HEK293 (cell line): ENCODE data around the gene SLC5A10.

Experiments used
- CTCF ChIA-PET: fragments of 350-600 bp; formaldehyde crosslinking; extraction: SDS; loops from one replicate; lab custom pipeline; 2021; ENCODE audit warnings: antibody characterized with exemption; lab: Yijun Ruan, JAX
- POLR2A ChIA-PET: fragments of 300-600 bp; formaldehyde crosslinking; extraction: SDS; loops from one replicate; lab custom pipeline; 2020; ENCODE audit warnings: antibody characterized with exemption, inconsistent platforms; lab: Yijun Ruan, JAX
- H3K27ac ChIP-seq: fragments of 200-500 bp; sonication (Bioruptor generic); 2 replicates; pipeline ENCODE4 v1.5.1; 2014; ENCODE audit warnings: low read depth, low read length, control low read depth, inconsistent platforms; ENCODE audit errors: extremely low read depth
- H3K36me3 ChIP-seq, 2 experiments: fragments of 200-500 bp in 1 of 2; sonication (Bioruptor generic) in 1 of 2; 1 replicate in 1 of 2; 2 replicates in 1 of 2; pipeline ENCODE4 v1.5.1; 2014 to 2017; ENCODE audit warnings: inconsistent platforms in 2 of 2, low read length in 2 of 2; ENCODE audit not compliant: control insufficient read depth in 2 of 2, insufficient read depth in 1 of 2
- H3K4me1 ChIP-seq: fragments of 200-500 bp; sonication (Bioruptor generic); 2 replicates; pipeline ENCODE4 v1.5.1; 2014; ENCODE audit warnings: mild to moderate bottlenecking, low read length, inconsistent platforms; ENCODE audit not compliant: control insufficient read depth, insufficient read depth
- H3K4me3 ChIP-seq: 2 replicates; pipeline ENCODE4 v1.5.1; 2011; ENCODE audit warnings: low read depth, mild to moderate bottlenecking, control low read depth, low read length, moderate library complexity
- H3K9me3 ChIP-seq: fragments of 200-500 bp; sonication (Bioruptor generic); 2 replicates; pipeline ENCODE4 v1.5.1; 2014; ENCODE audit warnings: low read depth, low read length, inconsistent platforms; ENCODE audit not compliant: control insufficient read depth, insufficient read depth
- AEBP2 ChIP-seq: fragments of 450-650 bp; formaldehyde crosslinking; IDR thresholded peaks from 2 replicates; pipeline ENCODE4 v1.5.1; 2016; ENCODE audit warnings: missing biosample characterization, missing genetic modification characterization, borderline replicate concordance
- GLIS2 ChIP-seq: fragments of 450-650 bp; formaldehyde crosslinking; IDR thresholded peaks from 2 replicates; pipeline ENCODE4 v1.5.1; 2016; ENCODE audit warnings: missing biosample characterization, missing genetic modification characterization
- KLF10 ChIP-seq: fragments of 450-650 bp; IDR thresholded peaks from 2 replicates; pipeline ENCODE4 v1.5.1; 2018; ENCODE audit warnings: missing biosample characterization, mild to moderate bottlenecking, missing genetic modification characterization
- KLF17 ChIP-seq: fragments of 450-650 bp; formaldehyde crosslinking; IDR thresholded peaks from 2 replicates; pipeline ENCODE4 v1.5.1; 2016; ENCODE audit warnings: missing biosample characterization, missing genetic modification characterization
- RBAK ChIP-seq: fragments of 450-650 bp; formaldehyde crosslinking; IDR thresholded peaks from 2 replicates; pipeline ENCODE4 v1.5.1; 2016; ENCODE audit warnings: missing biosample characterization, missing genetic modification characterization
- SP7 ChIP-seq: fragments of 450-650 bp; formaldehyde crosslinking; IDR thresholded peaks from 2 replicates; pipeline ENCODE4 v1.5.1; 2016; ENCODE audit warnings: missing biosample characterization, missing genetic modification characterization
- ZBTB17 ChIP-seq: fragments of 450-650 bp; formaldehyde crosslinking; IDR thresholded peaks from 2 replicates; pipeline ENCODE4 v1.5.1; 2016; ENCODE audit warnings: missing biosample characterization, missing genetic modification characterization
- ZBTB44 ChIP-seq: fragments of 450-650 bp; IDR thresholded peaks from 2 replicates; pipeline ENCODE4 v1.5.1; 2018; ENCODE audit warnings: missing biosample characterization, mild to moderate bottlenecking, missing genetic modification characterization
- ZBTB49 ChIP-seq: fragments of 450-650 bp; formaldehyde crosslinking; IDR thresholded peaks from 2 replicates; pipeline ENCODE4 v1.5.1; 2016; ENCODE audit warnings: missing biosample characterization, missing genetic modification characterization, low read depth
- ZBTB6 ChIP-seq: fragments of 450-650 bp; formaldehyde crosslinking; IDR thresholded peaks from 2 replicates; pipeline ENCODE4 v1.5.1; 2017; ENCODE audit warnings: missing biosample characterization, missing genetic modification characterization
- ZNF10 ChIP-seq: fragments of 450-650 bp; formaldehyde crosslinking; IDR thresholded peaks from 2 replicates; pipeline ENCODE4 v1.5.1; 2017; ENCODE audit warnings: missing biosample characterization, missing genetic modification characterization
- ZNF146 ChIP-seq: fragments of 450-650 bp; formaldehyde crosslinking; IDR thresholded peaks from 2 replicates; pipeline ENCODE4 v1.5.1; 2016; ENCODE audit warnings: missing biosample characterization, missing genetic modification characterization
- ZNF24 ChIP-seq: fragments of 450-650 bp; formaldehyde crosslinking; IDR thresholded peaks from 2 replicates; pipeline ENCODE4 v1.5.1; 2016; ENCODE audit warnings: missing biosample characterization, missing genetic modification characterization
- ZNF266 ChIP-seq: fragments of 450-650 bp; formaldehyde crosslinking; IDR thresholded peaks from 2 replicates; pipeline ENCODE4 v1.5.1; 2016; ENCODE audit warnings: missing biosample characterization, missing genetic modification characterization, low read depth
- ZNF391 ChIP-seq: fragments of 450-650 bp; formaldehyde crosslinking; IDR thresholded peaks from 2 replicates; pipeline ENCODE4 v1.5.1; 2016; ENCODE audit warnings: low read depth, missing biosample characterization, missing genetic modification characterization, borderline replicate concordance
- ZNF394 ChIP-seq: fragments of 450-650 bp; formaldehyde crosslinking; IDR thresholded peaks from 2 replicates; pipeline ENCODE4 v1.5.1; 2016; ENCODE audit warnings: missing biosample characterization, missing genetic modification characterization, mild to moderate bottlenecking, moderate library complexity, borderline replicate concordance
- ZNF433 ChIP-seq: fragments of 450-650 bp; formaldehyde crosslinking; IDR thresholded peaks from 2 replicates; pipeline ENCODE4 v1.5.1; 2016; ENCODE audit warnings: missing biosample characterization, missing genetic modification characterization, low read depth
- ZNF48 ChIP-seq: fragments of 450-650 bp; formaldehyde crosslinking; IDR thresholded peaks from 2 replicates; pipeline ENCODE4 v1.5.1; 2016; ENCODE audit warnings: missing biosample characterization, missing genetic modification characterization
- ZNF510 ChIP-seq: fragments of 450-650 bp; formaldehyde crosslinking; IDR thresholded peaks from 2 replicates; pipeline ENCODE4 v1.5.1; 2018; ENCODE audit warnings: mild to moderate bottlenecking, missing genetic modification characterization, missing biosample characterization; ENCODE audit not compliant: insufficient replicate concordance
- ZNF514 ChIP-seq: fragments of 450-650 bp; formaldehyde crosslinking; IDR thresholded peaks from 2 replicates; pipeline ENCODE4 v1.5.1; 2016; ENCODE audit warnings: missing biosample characterization, missing genetic modification characterization
- ZNF544 ChIP-seq: fragments of 450-650 bp; formaldehyde crosslinking; IDR thresholded peaks from 2 replicates; pipeline ENCODE4 v1.5.0; 2017; ENCODE audit warnings: missing biosample characterization, missing genetic modification characterization
- ZNF561 ChIP-seq: fragments of 450-650 bp; IDR thresholded peaks from 2 replicates; pipeline ENCODE4 v1.5.1; 2018; ENCODE audit warnings: missing biosample characterization, missing genetic modification characterization, borderline replicate concordance
- ZNF658 ChIP-seq: fragments of 450-650 bp; formaldehyde crosslinking; IDR thresholded peaks from 2 replicates; pipeline ENCODE4; 2016; ENCODE audit warnings: missing biosample characterization, missing genetic modification characterization
- ZNF747 ChIP-seq: fragments of 450-650 bp; formaldehyde crosslinking; IDR thresholded peaks from 2 replicates; pipeline ENCODE4 v1.5.1; 2016; ENCODE audit warnings: missing biosample characterization, missing genetic modification characterization
- ZNF776 ChIP-seq: fragments of 450-650 bp; formaldehyde crosslinking; IDR thresholded peaks from 2 replicates; pipeline ENCODE4 v1.5.0; 2017; ENCODE audit warnings: missing biosample characterization, missing genetic modification characterization, borderline replicate concordance
- ZSCAN18 ChIP-seq: fragments of 450-650 bp; formaldehyde crosslinking; IDR thresholded peaks from 2 replicates; pipeline ENCODE4 v1.5.1; 2016; ENCODE audit warnings: missing biosample characterization, missing genetic modification characterization
- ZSCAN23 ChIP-seq: fragments of 450-650 bp; formaldehyde crosslinking; IDR thresholded peaks from 2 replicates; pipeline ENCODE4 v1.5.1; 2016; ENCODE audit warnings: missing biosample characterization, missing genetic modification characterization

Gene SLC5A10

GRCh38 chr17:18951941-18952842, at the start of gene SLC5A10:
TSS of gene SLC5A10 (plus strand) at chr17:18952165. CDS start at chr17:18952206, 41 bp downstream.
- TF ChIP-seq ZNF433 (tag by site-specific recombination) (no peak), RBAK (tag by site-specific recombination) (no peak), ZNF24 (tag by site-specific recombination) (no peak), GLIS2 (no peak), ZNF510 (tag by site-specific recombination) (no peak), ZBTB6 (no peak), ZNF48 (no peak), KLF10 (no peak), ZNF514 (tag by site-specific recombination) (no peak), ZNF266 (no peak), ZSCAN18 (tag by site-specific recombination) (no peak), AEBP2 (tag by site-specific recombination) (no peak), ZNF747 (tag by site-specific recombination) (no peak), ZNF146 (tag by site-specific recombination) (no peak), ZNF391 (tag by site-specific recombination) (no peak), ZNF394 (tag by site-specific recombination) (no peak), SP7 (tag by site-specific recombination) (no peak)
- Histone ChIP-seq H3K27ac (no peak within 1 kb of the TSS), H3K9me3 (no peaks in the 10 kb centered on the region), H3K4me3 (no peak within 1 kb of the TSS), H3K4me1 (no peaks in the 10 kb centered on the region), H3K36me3 (no peaks in the 10 kb centered on the region)
- CTCF ChIA-PET = interaction anchor here (1.6 kb wide), 1 partner anchor 9 kb away, joined by 13 read pairs; no protein-coding TSS in a partner anchor
- POLR2A ChIA-PET = no interaction called here

GRCh38 chr17:18904482-18904881, 47.5 kb upstream of the SLC5A10 start:
- Histone ChIP-seq H3K4me1 (no peaks in the 10 kb centered on the region), H3K9me3 (no peaks in the 10 kb centered on the region), H3K27ac (no peak overlapping the region), H3K4me3 (no peak overlapping the region), H3K36me3 (peaks cover 47 to 64% of the 10 kb centered on the region in 2 experiments)
- ChIA-PET CTCF (no interaction called here), POLR2A (interaction anchor here (0.6 kb wide), 1 partner anchor 55 kb away, joined by 3 read pairs; no protein-coding TSS in a partner anchor)
- TF ChIP-seq ZNF658 (tag by site-specific recombination) (no peak), ZBTB49 (tag by site-specific recombination) (no peak), ZBTB17 (tag by site-specific recombination) (no peak), ZNF561 (no peak), KLF17 (tag by site-specific recombination) (no peak), ZBTB44 (tag by site-specific recombination) (no peak), ZNF10 (tag by site-specific recombination) (no peak), ZNF776 (tag by site-specific recombination) (no peak), ZSCAN23 (tag by site-specific recombination) (no peak), ZNF544 (no peak)
